OCI-LY1 (cell line): Measurements from ENCODE around the gene CASZ1.

Source experiments
- CTCF ChIP-seq: fragments of 200-600 bp; sonication (generic), shearing (Covaris generic); IDR thresholded peaks from 2 replicates; pipeline ENCODE4 v1.5.1; 2017; ENCODE audit warnings: mild to moderate bottlenecking, antibody characterized with exemption, low read length, moderate library complexity, mixed read lengths
- EZH2 ChIP-seq: fragments of 200-600 bp; sonication (generic), shearing (Covaris generic); IDR thresholded peaks from 2 replicates; pipeline ENCODE4 v1.8.0; 2017; ENCODE audit warnings: borderline replicate concordance, mixed run types, mild to moderate bottlenecking, antibody characterized with exemption, low read length, moderate library complexity, mixed read lengths

- TF ChIP-seq CTCF (no peak), EZH2 (no peak)
These were observed 39.0 kb upstream of the CASZ1 start for GRCh38 chr1:10835421-10835820.
